ENCODE results near the gene SF3A1. TPM values are rescaled to one million over a fixed set of nuclear protein-coding genes. Genes with fewer than 3 reads are reported as not detected.

Gene SF3A1
- total RNA-seq, 2 donors from 2014 or later = 191 to 195 TPM

GRCh38 chr22:30295576-30295975 lies 61.1 kb downstream of the SF3A1 start:
- Histone ChIP-seq H3K4me1 (ENCODE audit: control insufficient read depth, insufficient read depth, low read length) (peaks cover under 1% of the 10 kb centered on the region), H3K9me3 (ENCODE audit: control insufficient read depth, low read length) (no peaks in the 10 kb centered on the region), H3K27ac (ENCODE audit: low read depth, low read length) (no peak overlapping the region), H3K36me3 (ENCODE audit: control insufficient read depth, insufficient read depth, low read length) (peaks cover 21% of the 10 kb centered on the region), H3K27me3 (ENCODE audit: control insufficient read depth, insufficient read depth, low read length, poor library complexity, severe bottlenecking) (no peaks in the 10 kb centered on the region), H3K4me3 (ENCODE audit: low read length) (no peak overlapping the region), H3K9ac (ENCODE audit: extremely low read depth, low read length, poor library complexity, severe bottlenecking) (no peak overlapping the region)
- 87% methylated on average over 6 of the region's 7 CpGs; no CpG with 5 or more reads in 1 of the 2 experiments for WGBS, 2 experiments (ENCODE audit: insufficient coverage in 1 of 2, insufficient read length in 1 of 2)
- no peak for DNase-seq
- Mint-ChIP-seq H3K36me3 (ENCODE audit: low read depth) (peaks cover 22% of the 10 kb centered on the region), H3K4me1 (no peaks in the 10 kb centered on the region), H3K27ac (no peak overlapping the region), H3K4me3 (no peak overlapping the region), H3K27me3 (ENCODE audit: insufficient read depth) (no peaks in the 10 kb centered on the region), H3K9me3 (no peaks in the 10 kb centered on the region)
- TF ChIP-seq, protein P1, sequence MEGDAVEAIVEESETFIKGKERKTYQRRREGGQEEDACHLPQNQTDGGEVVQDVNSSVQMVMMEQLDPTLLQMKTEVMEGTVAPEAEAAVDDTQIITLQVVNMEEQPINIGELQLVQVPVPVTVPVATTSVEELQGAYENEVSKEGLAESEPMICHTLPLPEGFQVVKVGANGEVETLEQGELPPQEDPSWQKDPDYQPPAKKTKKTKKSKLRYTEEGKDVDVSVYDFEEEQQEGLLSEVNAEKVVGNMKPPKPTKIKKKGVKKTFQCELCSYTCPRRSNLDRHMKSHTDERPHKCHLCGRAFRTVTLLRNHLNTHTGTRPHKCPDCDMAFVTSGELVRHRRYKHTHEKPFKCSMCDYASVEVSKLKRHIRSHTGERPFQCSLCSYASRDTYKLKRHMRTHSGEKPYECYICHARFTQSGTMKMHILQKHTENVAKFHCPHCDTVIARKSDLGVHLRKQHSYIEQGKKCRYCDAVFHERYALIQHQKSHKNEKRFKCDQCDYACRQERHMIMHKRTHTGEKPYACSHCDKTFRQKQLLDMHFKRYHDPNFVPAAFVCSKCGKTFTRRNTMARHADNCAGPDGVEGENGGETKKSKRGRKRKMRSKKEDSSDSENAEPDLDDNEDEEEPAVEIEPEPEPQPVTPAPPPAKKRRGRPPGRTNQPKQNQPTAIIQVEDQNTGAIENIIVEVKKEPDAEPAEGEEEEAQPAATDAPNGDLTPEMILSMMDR (conservative IDR thresholded peaks at IDR 0.05) = no peak

DNA sequence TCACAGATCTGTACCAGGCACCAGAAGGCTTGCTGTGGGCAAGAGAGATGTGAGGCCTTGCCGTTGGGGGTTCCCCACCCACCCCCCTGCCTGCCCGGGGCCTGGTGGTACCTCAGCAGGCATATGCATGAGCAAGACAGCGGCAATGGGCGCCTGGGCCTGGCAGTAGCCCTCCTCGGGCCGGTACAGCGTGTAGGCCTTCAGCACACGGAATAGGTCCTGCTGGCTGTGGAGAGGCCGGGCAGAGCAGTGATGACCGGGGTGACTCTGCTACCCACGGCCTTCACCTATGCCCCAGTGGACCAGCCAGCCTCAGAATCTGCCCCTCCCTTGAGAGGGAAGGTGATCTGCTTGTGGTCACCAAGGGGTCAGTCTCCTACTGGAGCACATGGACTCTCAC lies 61.9 kb downstream of the SF3A1 start:
- Mint-ChIP-seq H3K27ac (no peak overlapping the region), H3K4me1 (peaks cover 6% of the 10 kb centered on the region)
- H3K27me3 ChIP-seq (ENCODE audit: control insufficient read depth, insufficient read depth, low read length, poor library complexity, severe bottlenecking) = no peaks in the 10 kb centered on the region

GRCh38 chr22:30294066-30294465 lies 62.6 kb downstream of the SF3A1 start:
- H3K4me1 ChIP-seq (ENCODE audit: control insufficient read depth, insufficient read depth, low read length) = peaks cover 10% of the 10 kb centered on the region
- Mint-ChIP-seq H3K4me1 (peaks cover 6% of the 10 kb centered on the region), H3K4me3 (no peak overlapping the region), H3K36me3 (ENCODE audit: low read depth) (peaks cover 19% of the 10 kb centered on the region), H3K27me3 (ENCODE audit: insufficient read depth) (no peaks in the 10 kb centered on the region), H3K27ac (no peak overlapping the region), H3K9me3 (no peaks in the 10 kb centered on the region)
- H3K36me3 ChIP-seq (ENCODE audit: control insufficient read depth, insufficient read depth, low read length) = peaks cover 20% of the 10 kb centered on the region
- H3K9ac ChIP-seq (ENCODE audit: extremely low read depth, low read length, poor library complexity, severe bottlenecking) = no peak overlapping the region
- WGBS, 2 experiments (ENCODE audit: insufficient coverage in 1 of 2, insufficient read length in 1 of 2) = 87 to 92% methylated on average over 7 to 9 of the region's 9 CpGs
- TF ChIP-seq, protein P1 (conservative IDR thresholded peaks at IDR 0.05) = no peak
- no peaks in the 10 kb centered on the region for H3K9me3 ChIP-seq (ENCODE audit: control insufficient read depth, low read length)
- H3K27ac ChIP-seq (ENCODE audit: low read depth, low read length) = no peak overlapping the region
- H3K4me3 ChIP-seq (ENCODE audit: low read length) = no peak overlapping the region
- no peaks in the 10 kb centered on the region for H3K27me3 ChIP-seq (ENCODE audit: control insufficient read depth, insufficient read depth, low read length, poor library complexity, severe bottlenecking)
- DNase-seq = no peak

More for the DNA sequence above, 61.9 kb downstream of the SF3A1 start:
- DNase-seq = no peak
- Mint-ChIP-seq H3K9me3 (no peaks in the 10 kb centered on the region), H3K4me3 (no peak overlapping the region), H3K27me3 (ENCODE audit: insufficient read depth) (no peaks in the 10 kb centered on the region), H3K36me3 (ENCODE audit: low read depth) (peaks cover 22% of the 10 kb centered on the region)
- Histone ChIP-seq H3K36me3 (ENCODE audit: control insufficient read depth, insufficient read depth, low read length) (peaks cover 20% of the 10 kb centered on the region), H3K9ac (ENCODE audit: extremely low read depth, low read length, poor library complexity, severe bottlenecking) (no peak overlapping the region), H3K4me3 (ENCODE audit: low read length) (no peak overlapping the region), H3K4me1 (ENCODE audit: control insufficient read depth, insufficient read depth, low read length) (peaks cover 8% of the 10 kb centered on the region), H3K9me3 (ENCODE audit: control insufficient read depth, low read length) (no peaks in the 10 kb centered on the region), H3K27ac (ENCODE audit: low read depth, low read length) (no peak overlapping the region)
- TF ChIP-seq, protein P1 (conservative IDR thresholded peaks at IDR 0.05) = no peak
- WGBS, 2 experiments (ENCODE audit: insufficient coverage in 1 of 2, insufficient read length in 1 of 2) = 92 to 100% methylated on average over 3 to 11 of the region's 11 CpGs
